HEK293 (cell line): ENCODE data around the gene ADPRH.

ENCODE experiments used
- CTCF ChIA-PET: fragments of 350-600 bp; formaldehyde crosslinking; extraction: SDS; loops from one replicate; lab custom pipeline; 2021; ENCODE audit warnings: antibody characterized with exemption; lab: Yijun Ruan, JAX
- POLR2A ChIA-PET: fragments of 300-600 bp; formaldehyde crosslinking; extraction: SDS; loops from one replicate; lab custom pipeline; 2020; ENCODE audit warnings: antibody characterized with exemption, inconsistent platforms; lab: Yijun Ruan, JAX
- H3K27ac ChIP-seq: fragments of 200-500 bp; sonication (Bioruptor generic); 2 replicates; pipeline ENCODE4 v1.5.1; 2014; ENCODE audit warnings: low read depth, low read length, control low read depth, inconsistent platforms; ENCODE audit errors: extremely low read depth
- H3K36me3 ChIP-seq, 2 experiments: fragments of 200-500 bp in 1 of 2; sonication (Bioruptor generic) in 1 of 2; 1 replicate in 1 of 2; 2 replicates in 1 of 2; pipeline ENCODE4 v1.5.1; 2014 to 2017; ENCODE audit warnings: inconsistent platforms in 2 of 2, low read length in 2 of 2; ENCODE audit not compliant: control insufficient read depth in 2 of 2, insufficient read depth in 1 of 2
- H3K4me1 ChIP-seq: fragments of 200-500 bp; sonication (Bioruptor generic); 2 replicates; pipeline ENCODE4 v1.5.1; 2014; ENCODE audit warnings: mild to moderate bottlenecking, low read length, inconsistent platforms; ENCODE audit not compliant: control insufficient read depth, insufficient read depth
- H3K4me3 ChIP-seq: 2 replicates; pipeline ENCODE4 v1.5.1; 2011; ENCODE audit warnings: low read depth, mild to moderate bottlenecking, control low read depth, low read length, moderate library complexity
- H3K9me3 ChIP-seq: fragments of 200-500 bp; sonication (Bioruptor generic); 2 replicates; pipeline ENCODE4 v1.5.1; 2014; ENCODE audit warnings: low read depth, low read length, inconsistent platforms; ENCODE audit not compliant: control insufficient read depth, insufficient read depth
- ZNF138 ChIP-seq: fragments of 450-650 bp; formaldehyde crosslinking; IDR thresholded peaks from 2 replicates; pipeline ENCODE4 v1.5.1; 2016; ENCODE audit warnings: missing biosample characterization, missing genetic modification characterization, borderline replicate concordance
- ZNF23 ChIP-seq: fragments of 450-650 bp; formaldehyde crosslinking; IDR thresholded peaks from 2 replicates; pipeline ENCODE4 v1.5.1; 2016; ENCODE audit warnings: missing biosample characterization, missing genetic modification characterization, borderline replicate concordance
- ZNF335 ChIP-seq: fragments of 450-650 bp; formaldehyde crosslinking; conservative IDR thresholded peaks from 2 replicates; pipeline ENCODE4 v1.5.1; 2016; ENCODE audit warnings: missing biosample characterization, missing genetic modification characterization
- ZNF366 ChIP-seq: fragments of 450-650 bp; formaldehyde crosslinking; conservative IDR thresholded peaks from 2 replicates; pipeline ENCODE4 v1.5.1; 2016; ENCODE audit warnings: missing biosample characterization, missing genetic modification characterization
- ZNF37A ChIP-seq: fragments of 450-650 bp; IDR thresholded peaks from 2 replicates; pipeline ENCODE4 v1.5.1; 2018; ENCODE audit warnings: missing biosample characterization, missing genetic modification characterization
- ZNF391 ChIP-seq: fragments of 450-650 bp; formaldehyde crosslinking; IDR thresholded peaks from 2 replicates; pipeline ENCODE4 v1.5.1; 2016; ENCODE audit warnings: low read depth, missing biosample characterization, missing genetic modification characterization, borderline replicate concordance

The ADPRH gene

GRCh38 chr3:119637679-119638477, 58.6 kb downstream of the ADPRH start:
- ChIA-PET POLR2A (no interaction called here), CTCF (no interaction called here)
- TF ChIP-seq ZNF366 (tag by site-specific recombination) (0 out of 2 replicates have a peak, but pooled peaks have one; percentile 21), ZNF335 (tag by site-specific recombination) (peak; percentile 41; the same call in 1 of the 2 replicates), ZNF23 (no peak), ZNF391 (no peak), ZNF138 (no peak), ZNF37A (tag by site-specific recombination) (no peak)
- Histone ChIP-seq H3K4me1 (no peaks in the 10 kb centered on the region), H3K9me3 (no peaks in the 10 kb centered on the region), H3K27ac (no peak overlapping the region), H3K36me3 (peaks cover 0 to 4% of the 10 kb centered on the region in 2 experiments; a peak in 1 of 3 replicates), H3K4me3 (no peak overlapping the region)
